HG03025 (cell line): ENCODE data around the gene MYOG.

Experiments used
- ATAC-seq: cut with Tn5 transposase; IDR thresholded peaks from one replicate; pipeline ENCODE4 v1.9.1; 2021; ENCODE audit warnings: mild to moderate bottlenecking, moderate library complexity; ENCODE audit not compliant: unreplicated experiment, low FRiP score

Gene MYOG

GRCh38 chr1:203035111-203036000, 50.5 kb downstream of the MYOG start:
- no peak for ATAC-seq

- ATAC-seq = no peak
Measured at GRCh38 chr1:203034422-203035110, 51.2 kb downstream of the MYOG start.

- ATAC-seq = no peak
Measured at GRCh38 chr1:203033917-203034316, 51.9 kb downstream of the MYOG start.

GRCh38 chr1:203033287-203033686, 52.5 kb downstream of the MYOG start:
- no peak for ATAC-seq
